ENCODE data around the gene CACNA1H. TPM values are rescaled to one million over a fixed set of nuclear protein-coding genes. Genes with fewer than 3 reads are reported as not detected.

CACNA1H gene
- total RNA-seq, 1 donor from 2014 or later, result 73.2 TPM

- no peaks in the 10 kb centered on the region for H3K4me1 Mint-ChIP-seq (ENCODE audit: low read depth)
- no peak overlapping the region for H3K4me3 Mint-ChIP-seq (ENCODE audit: unreplicated experiment)
- H3K27me3 Mint-ChIP-seq (ENCODE audit: low read depth), result no peaks in the 10 kb centered on the region
- no peaks in the 10 kb centered on the region for H3K9me3 Mint-ChIP-seq (ENCODE audit: low read depth)
- H3K36me3 Mint-ChIP-seq (ENCODE audit: low read depth), result no peaks in the 10 kb centered on the region
- no peak overlapping the region for H3K27ac Mint-ChIP-seq (ENCODE audit: unreplicated experiment)
- no peak for DNase-seq (ENCODE audit: low spot score)
- TF ChIP-seq, protein P1, sequence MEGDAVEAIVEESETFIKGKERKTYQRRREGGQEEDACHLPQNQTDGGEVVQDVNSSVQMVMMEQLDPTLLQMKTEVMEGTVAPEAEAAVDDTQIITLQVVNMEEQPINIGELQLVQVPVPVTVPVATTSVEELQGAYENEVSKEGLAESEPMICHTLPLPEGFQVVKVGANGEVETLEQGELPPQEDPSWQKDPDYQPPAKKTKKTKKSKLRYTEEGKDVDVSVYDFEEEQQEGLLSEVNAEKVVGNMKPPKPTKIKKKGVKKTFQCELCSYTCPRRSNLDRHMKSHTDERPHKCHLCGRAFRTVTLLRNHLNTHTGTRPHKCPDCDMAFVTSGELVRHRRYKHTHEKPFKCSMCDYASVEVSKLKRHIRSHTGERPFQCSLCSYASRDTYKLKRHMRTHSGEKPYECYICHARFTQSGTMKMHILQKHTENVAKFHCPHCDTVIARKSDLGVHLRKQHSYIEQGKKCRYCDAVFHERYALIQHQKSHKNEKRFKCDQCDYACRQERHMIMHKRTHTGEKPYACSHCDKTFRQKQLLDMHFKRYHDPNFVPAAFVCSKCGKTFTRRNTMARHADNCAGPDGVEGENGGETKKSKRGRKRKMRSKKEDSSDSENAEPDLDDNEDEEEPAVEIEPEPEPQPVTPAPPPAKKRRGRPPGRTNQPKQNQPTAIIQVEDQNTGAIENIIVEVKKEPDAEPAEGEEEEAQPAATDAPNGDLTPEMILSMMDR (IDR thresholded peaks at IDR 0.05), result no peak
Measured at GRCh38 chr16:1119766-1120576, 32.9 kb upstream of the CACNA1H start.

DNA sequence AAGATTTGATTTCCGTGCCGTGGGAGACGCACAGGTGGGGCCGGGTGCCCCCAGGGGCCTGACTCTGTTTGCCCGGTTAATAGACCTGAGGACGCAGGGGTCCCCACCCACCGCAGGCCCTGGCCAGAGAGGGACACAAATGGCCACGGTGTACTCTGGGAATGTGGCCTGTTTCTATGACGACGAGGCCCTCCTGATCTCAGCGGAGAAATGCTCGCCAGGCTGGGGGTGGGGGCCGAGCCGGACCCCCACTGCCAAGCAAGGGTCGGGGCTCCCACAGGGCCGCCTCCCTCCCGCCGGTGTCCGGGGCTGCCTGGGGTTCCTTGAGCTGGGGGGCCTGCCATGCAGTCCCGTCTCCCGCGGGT, 32.3 kb upstream of the CACNA1H start:
- Mint-ChIP-seq H3K27me3 (ENCODE audit: low read depth) (no peaks in the 10 kb centered on the region), H3K4me3 (ENCODE audit: unreplicated experiment) (no peak overlapping the region), H3K4me1 (ENCODE audit: low read depth) (no peaks in the 10 kb centered on the region), H3K9me3 (ENCODE audit: low read depth) (no peaks in the 10 kb centered on the region), H3K27ac (ENCODE audit: unreplicated experiment) (no peak overlapping the region), H3K36me3 (ENCODE audit: low read depth) (no peaks in the 10 kb centered on the region)
- no peak for DNase-seq (ENCODE audit: low spot score)
- TF ChIP-seq, protein P1 (IDR thresholded peaks at IDR 0.05), result no peak

DNA sequence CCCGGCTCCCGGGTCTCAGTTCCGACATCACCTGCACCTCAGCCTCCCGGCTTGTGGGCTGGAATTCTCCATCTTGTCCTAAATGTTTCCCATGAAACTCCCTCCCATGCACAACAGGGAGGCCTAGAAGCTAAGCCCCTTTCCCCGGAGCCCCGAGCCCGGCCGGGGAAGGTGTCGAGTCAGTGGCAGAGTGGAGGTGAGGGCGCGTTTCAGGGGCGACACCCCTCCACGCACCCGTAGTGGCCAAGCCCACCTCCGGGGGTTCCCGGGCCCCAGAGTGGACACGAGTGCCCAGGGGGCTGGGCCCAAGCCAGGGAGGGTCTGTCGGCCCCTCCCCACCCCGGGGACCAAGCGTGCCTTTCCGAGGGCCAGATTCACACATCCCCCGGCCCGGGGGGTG, 31.9 kb upstream of the CACNA1H start:
- no peaks in the 10 kb centered on the region for H3K36me3 Mint-ChIP-seq (ENCODE audit: low read depth)
- H3K4me3 Mint-ChIP-seq (ENCODE audit: unreplicated experiment), result no peak overlapping the region
- no peaks in the 10 kb centered on the region for H3K4me1 Mint-ChIP-seq (ENCODE audit: low read depth)

DNA sequence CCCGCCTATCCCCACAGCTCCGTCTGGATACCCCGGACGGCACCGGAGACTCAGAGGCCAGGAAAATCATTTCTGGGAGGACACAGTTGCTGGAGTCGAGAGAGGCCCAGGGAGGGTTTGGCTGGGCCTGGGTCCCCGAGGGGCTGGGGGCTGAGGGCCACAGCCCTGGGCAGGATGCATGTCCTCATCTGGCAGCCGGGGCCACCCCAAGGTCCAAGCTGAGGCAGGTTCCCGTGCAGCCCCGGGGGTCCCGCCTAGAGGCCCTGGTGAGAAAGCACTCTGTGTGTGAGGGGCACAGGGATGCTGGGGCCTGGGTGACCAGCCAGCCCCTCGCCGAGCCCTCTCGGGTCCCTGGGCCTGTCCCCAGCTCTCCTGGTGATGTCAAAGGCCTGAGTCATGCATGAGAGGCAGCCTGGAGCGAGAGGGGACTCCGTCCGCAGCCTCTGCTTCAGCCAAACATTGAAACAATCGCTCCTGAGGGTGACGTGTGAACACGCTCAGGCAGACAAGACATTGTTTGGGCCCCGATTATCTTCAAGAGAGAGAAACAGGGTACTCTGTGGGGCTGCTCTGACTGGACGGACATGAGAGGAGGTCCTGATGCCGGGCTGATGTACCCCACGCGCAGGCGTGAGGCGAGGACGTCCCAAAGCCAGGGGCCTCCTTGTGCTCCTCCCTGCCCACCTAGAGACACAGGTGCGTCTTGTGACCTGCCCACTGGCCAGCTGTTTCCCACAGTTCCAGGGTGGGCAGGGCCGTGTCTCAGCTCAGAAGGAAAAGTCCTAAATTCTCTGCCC, 31.1 kb upstream of the CACNA1H start:
- Mint-ChIP-seq H3K27me3 (ENCODE audit: low read depth) (peaks cover 2% of the 10 kb centered on the region), H3K4me3 (ENCODE audit: unreplicated experiment) (no peak overlapping the region), H3K27ac (ENCODE audit: unreplicated experiment) (no peak overlapping the region), H3K4me1 (ENCODE audit: low read depth) (no peaks in the 10 kb centered on the region), H3K9me3 (ENCODE audit: low read depth) (no peaks in the 10 kb centered on the region), H3K36me3 (ENCODE audit: low read depth) (no peaks in the 10 kb centered on the region)
- TF ChIP-seq, protein P1 (IDR thresholded peaks at IDR 0.05), result no peak
- no peak for DNase-seq (ENCODE audit: low spot score)

More for the DNA sequence above, 31.9 kb upstream of the CACNA1H start:
- Mint-ChIP-seq H3K27me3 (ENCODE audit: low read depth) (peaks cover 2% of the 10 kb centered on the region), H3K9me3 (ENCODE audit: low read depth) (no peaks in the 10 kb centered on the region), H3K27ac (ENCODE audit: unreplicated experiment) (no peak overlapping the region)
- DNase-seq (ENCODE audit: low spot score), result no peak
- TF ChIP-seq, protein P1 (IDR thresholded peaks at IDR 0.05), result no peak

- no peaks in the 10 kb centered on the region for H3K9me3 Mint-ChIP-seq (ENCODE audit: low read depth)
- H3K36me3 Mint-ChIP-seq (ENCODE audit: low read depth), result no peaks in the 10 kb centered on the region
- H3K4me3 Mint-ChIP-seq (ENCODE audit: unreplicated experiment), result no peak overlapping the region
- no peak for DNase-seq (ENCODE audit: low spot score)
- no peaks in the 10 kb centered on the region for H3K4me1 Mint-ChIP-seq (ENCODE audit: low read depth)
- no peak overlapping the region for H3K27ac Mint-ChIP-seq (ENCODE audit: unreplicated experiment)
- TF ChIP-seq, protein P1 (IDR thresholded peaks at IDR 0.05), result no peak
- peaks cover 2% of the 10 kb centered on the region for H3K27me3 Mint-ChIP-seq (ENCODE audit: low read depth)
Measured at GRCh38 chr16:1122398-1122765, 30.5 kb upstream of the CACNA1H start.

Data from chondrocyte (in vitro differentiated cells).